ENCODE results near the gene ABCC11. TPM values are rescaled to one million over a fixed set of nuclear protein-coding genes. Genes with fewer than 3 reads are reported as not detected.

Gene ABCC11
- total RNA-seq, 1 experiment from 2014 or later = 0.83 TPM

DNA sequence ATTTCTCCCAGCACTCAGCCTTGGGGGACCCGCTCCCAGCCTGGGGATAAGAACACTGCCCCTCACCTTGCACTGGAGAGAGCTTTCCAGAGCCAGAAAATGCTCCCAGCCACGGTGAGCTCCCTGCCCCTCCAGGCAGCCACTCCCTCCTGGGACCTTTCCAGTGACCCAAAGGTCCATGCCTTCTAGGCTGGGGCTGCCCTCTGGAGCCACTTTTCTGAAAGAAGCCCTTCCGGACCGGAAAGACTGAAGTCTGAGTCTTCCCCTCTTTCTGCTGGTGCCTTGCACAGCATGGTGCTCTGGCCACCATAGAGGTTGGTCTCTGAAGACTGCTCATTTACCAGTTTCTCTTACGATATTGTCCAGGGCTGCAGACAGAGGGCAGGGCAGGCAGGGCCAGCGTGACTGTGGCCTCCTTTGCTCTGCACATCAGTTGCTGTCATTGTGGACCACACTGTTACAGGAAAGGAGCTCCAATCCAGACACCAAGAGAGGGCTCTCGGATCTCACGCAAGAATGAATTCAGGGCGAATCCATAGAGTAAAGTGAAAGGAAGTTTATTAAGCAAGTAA is 84.4 kb downstream of the ABCC11 start:
- Histone ChIP-seq H3K9me2 (ENCODE audit: insufficient read depth) (no peaks in the 10 kb centered on the region), H4K20me1 (ENCODE audit: insufficient read depth) (no peaks in the 10 kb centered on the region), H3K27me3 (ENCODE audit: insufficient read depth, low read depth) (no peaks in the 10 kb centered on the region), H3K27ac (no peak overlapping the region), H3F3A (ENCODE audit: insufficient read depth, low read depth) (peaks cover 8% of the 10 kb centered on the region; the same call in 1 of the 2 replicates), H3K36me3 (ENCODE audit: low read depth) (no peaks in the 10 kb centered on the region), H3K9me3 (ENCODE audit: insufficient read depth, low read depth) (no peaks in the 10 kb centered on the region), H3K4me1 (replicated peaks; ENCODE audit: insufficient read depth) (peaks cover 27% of the 10 kb centered on the region), H3K4me3 (no peak overlapping the region), H3K79me2 (ENCODE audit: low read depth) (no peaks in the 10 kb centered on the region), H3K4me2 (no peak overlapping the region), H2AFZ (no peak overlapping the region)
- ChIA-PET CTCF (no interaction called here), POLR2A (ENCODE audit: unreplicated experiment) (no interaction called here)
- BruUV-seq (replicated peaks) = no TSS peak
- intact Hi-C loops (cut with micrococcal nuclease; ENCODE audit: unreplicated experiment) = loop anchor here (10.0 kb wide), 1 partner anchor 1308 kb away; no protein-coding TSS in a partner anchor
- DNase-seq = no peak
- TF ChIP-seq EZH2 (IDR thresholded peaks at IDR 0.05; ENCODE audit: low read depth) = no peak
- TF ChIP-seq, protein P1, sequence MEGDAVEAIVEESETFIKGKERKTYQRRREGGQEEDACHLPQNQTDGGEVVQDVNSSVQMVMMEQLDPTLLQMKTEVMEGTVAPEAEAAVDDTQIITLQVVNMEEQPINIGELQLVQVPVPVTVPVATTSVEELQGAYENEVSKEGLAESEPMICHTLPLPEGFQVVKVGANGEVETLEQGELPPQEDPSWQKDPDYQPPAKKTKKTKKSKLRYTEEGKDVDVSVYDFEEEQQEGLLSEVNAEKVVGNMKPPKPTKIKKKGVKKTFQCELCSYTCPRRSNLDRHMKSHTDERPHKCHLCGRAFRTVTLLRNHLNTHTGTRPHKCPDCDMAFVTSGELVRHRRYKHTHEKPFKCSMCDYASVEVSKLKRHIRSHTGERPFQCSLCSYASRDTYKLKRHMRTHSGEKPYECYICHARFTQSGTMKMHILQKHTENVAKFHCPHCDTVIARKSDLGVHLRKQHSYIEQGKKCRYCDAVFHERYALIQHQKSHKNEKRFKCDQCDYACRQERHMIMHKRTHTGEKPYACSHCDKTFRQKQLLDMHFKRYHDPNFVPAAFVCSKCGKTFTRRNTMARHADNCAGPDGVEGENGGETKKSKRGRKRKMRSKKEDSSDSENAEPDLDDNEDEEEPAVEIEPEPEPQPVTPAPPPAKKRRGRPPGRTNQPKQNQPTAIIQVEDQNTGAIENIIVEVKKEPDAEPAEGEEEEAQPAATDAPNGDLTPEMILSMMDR (conservative IDR thresholded peaks at IDR 0.05) = no peak

DNA sequence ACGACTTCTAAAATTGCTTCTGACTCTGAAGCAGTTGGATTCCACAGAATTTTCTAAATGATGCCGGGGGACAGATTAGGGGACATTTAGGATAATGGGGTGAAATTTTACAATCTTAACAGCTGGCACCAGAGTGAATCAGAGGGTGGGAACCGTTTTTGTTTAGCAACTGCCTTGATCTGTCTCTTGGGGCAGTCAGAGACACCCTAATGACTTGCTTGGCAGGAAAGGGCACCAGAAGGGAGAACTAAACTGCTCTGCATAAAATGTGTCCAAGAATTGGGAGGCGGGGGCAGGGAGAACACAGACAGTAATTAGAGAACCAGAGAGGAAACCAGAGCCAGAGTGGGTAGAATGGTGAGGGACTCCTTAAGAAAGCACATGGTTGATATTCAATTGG is 85.4 kb downstream of the ABCC11 start:
- no peak overlapping the region for H3K27ac ChIP-seq
- H3K9me3 ChIP-seq (ENCODE audit: insufficient read depth, low read depth) = no peaks in the 10 kb centered on the region

DNA sequence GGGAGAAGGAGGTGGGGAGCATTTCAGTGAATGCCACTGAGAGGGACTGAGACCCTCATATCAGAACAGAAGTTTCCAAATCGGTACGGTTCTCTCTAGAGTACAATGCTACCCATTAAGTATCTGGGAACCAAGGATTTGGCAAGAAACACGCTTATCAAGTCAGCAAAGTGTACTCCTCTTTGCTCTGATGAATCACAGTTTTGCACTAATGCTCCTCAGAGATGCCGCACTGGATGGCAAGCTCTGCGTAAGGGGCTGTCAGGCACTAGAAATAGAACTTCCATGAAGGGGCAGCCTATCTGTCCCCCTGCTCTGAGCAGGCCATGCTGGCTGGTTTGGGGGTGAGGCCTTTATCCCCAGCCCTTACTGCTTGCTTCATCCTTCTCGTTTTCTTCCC is 86.8 kb downstream of the ABCC11 start:
- BruUV-seq (replicated peaks) = no TSS peak
- H3K9me3 ChIP-seq (ENCODE audit: insufficient read depth, low read depth) = no peaks in the 10 kb centered on the region
- H3K36me3 ChIP-seq (ENCODE audit: low read depth) = no peaks in the 10 kb centered on the region
- DNase-seq = no peak
- POLR2A ChIA-PET (ENCODE audit: unreplicated experiment) = no interaction called here
- H3K9me2 ChIP-seq (ENCODE audit: insufficient read depth) = no peaks in the 10 kb centered on the region
- no peak for TF ChIP-seq EZH2 (IDR thresholded peaks at IDR 0.05; ENCODE audit: low read depth)
- H3K4me1 ChIP-seq (replicated peaks; ENCODE audit: insufficient read depth) = peaks cover 33% of the 10 kb centered on the region
- no peaks in the 10 kb centered on the region for H3K27me3 ChIP-seq (ENCODE audit: insufficient read depth, low read depth)
- no peak overlapping the region for H3K27ac ChIP-seq
- no peaks in the 10 kb centered on the region for H3K79me2 ChIP-seq (ENCODE audit: low read depth)
- CTCF ChIA-PET = no interaction called here
- no peak overlapping the region for H3K4me2 ChIP-seq
- intact Hi-C loops (cut with micrococcal nuclease; ENCODE audit: unreplicated experiment) = loop anchor here (10.0 kb wide), 1 partner anchor 1306 kb away; no protein-coding TSS in a partner anchor
- no peak overlapping the region for H3K4me3 ChIP-seq
- H2AFZ ChIP-seq = no peak overlapping the region
- peaks cover 12% of the 10 kb centered on the region; the same call in 1 of the 2 replicates for H3F3A ChIP-seq (ENCODE audit: insufficient read depth, low read depth)
- no peaks in the 10 kb centered on the region for H4K20me1 ChIP-seq (ENCODE audit: insufficient read depth)

More for the DNA sequence above, 85.4 kb downstream of the ABCC11 start:
- ChIA-PET POLR2A (ENCODE audit: unreplicated experiment) (no interaction called here), CTCF (no interaction called here)
- H3K4me2 ChIP-seq = no peak overlapping the region
- no TSS peak for BruUV-seq (replicated peaks)
- no peaks in the 10 kb centered on the region for H3K27me3 ChIP-seq (ENCODE audit: insufficient read depth, low read depth)
- peaks cover 38% of the 10 kb centered on the region for H3K4me1 ChIP-seq (replicated peaks; ENCODE audit: insufficient read depth)
- H3K4me3 ChIP-seq = no peak overlapping the region
- intact Hi-C loops (cut with micrococcal nuclease; ENCODE audit: unreplicated experiment) = loop anchor here (10.0 kb wide), 1 partner anchor 1307 kb away; no protein-coding TSS in a partner anchor
- no peaks in the 10 kb centered on the region for H4K20me1 ChIP-seq (ENCODE audit: insufficient read depth)
- H2AFZ ChIP-seq = no peak overlapping the region
- no peak for DNase-seq
- no peaks in the 10 kb centered on the region for H3K36me3 ChIP-seq (ENCODE audit: low read depth)
- no peaks in the 10 kb centered on the region for H3K9me2 ChIP-seq (ENCODE audit: insufficient read depth)
- no peaks in the 10 kb centered on the region for H3K79me2 ChIP-seq (ENCODE audit: low read depth)
- TF ChIP-seq, protein P1 (conservative IDR thresholded peaks at IDR 0.05) = no peak
- no peak for TF ChIP-seq EZH2 (IDR thresholded peaks at IDR 0.05; ENCODE audit: low read depth)
- H3F3A ChIP-seq (ENCODE audit: insufficient read depth, low read depth) = peaks cover 12% of the 10 kb centered on the region; the same call in 1 of the 2 replicates
